Calu3 (cell line): ENCODE data around the gene GRK1. TPM values are rescaled to one million over a fixed set of nuclear protein-coding genes. Genes with fewer than 3 reads are reported as not detected.

ENCODE experiments used
- BruUV-seq: library from RNA; stranded (reverse); fragments of 400-500 nt; replicated peaks from 2 replicates; lab custom pipeline; 2021; lab: Mats Ljungman, UMichigan
- CTCF ChIA-PET: fragments of 300-600 bp; sonication (Branson Sonifier 250); formaldehyde crosslinking; loops from one replicate; lab custom pipeline; 2022; ENCODE audit warnings: antibody characterized with exemption; lab: Charles Lee
- DNase-seq: peaks from one replicate; pipeline ENCODE4 v3.0.0; 2022
- H3K27ac Mint-ChIP-seq: one replicate; pipeline ENCODE4 v1.8.0; 2022; ENCODE audit warnings: mixed read lengths; ENCODE audit not compliant: unreplicated experiment
- H3K27me3 Mint-ChIP-seq: one replicate; pipeline ENCODE4 v1.8.0; 2022; ENCODE audit warnings: mixed read lengths; ENCODE audit not compliant: unreplicated experiment
- H3K36me3 Mint-ChIP-seq: one replicate; pipeline ENCODE4 v1.8.0; 2022; ENCODE audit warnings: mild to moderate bottlenecking, moderate library complexity, mixed read lengths; ENCODE audit not compliant: insufficient read depth, unreplicated experiment
- H3K4me1 Mint-ChIP-seq: one replicate; pipeline ENCODE4 v1.8.0; 2022; ENCODE audit warnings: mild to moderate bottlenecking, low read depth, mixed read lengths; ENCODE audit not compliant: unreplicated experiment
- H3K4me3 Mint-ChIP-seq: one replicate; pipeline ENCODE4 v1.8.0; 2022; ENCODE audit warnings: mild to moderate bottlenecking, low read depth, moderate library complexity, mixed read lengths; ENCODE audit not compliant: unreplicated experiment
- H3K9me3 Mint-ChIP-seq: one replicate; pipeline ENCODE4 v1.8.0; 2022; ENCODE audit warnings: low read depth, mixed read lengths; ENCODE audit not compliant: unreplicated experiment
- intact Hi-C: fragments of 100-400 bp; cut with micrococcal nuclease; formaldehyde crosslinking; loops from one replicate; pipeline ENCODE4 v1.10.0; 2022; ENCODE audit not compliant: unreplicated experiment
- total RNA-seq: library from RNA; stranded (reverse); gene quantifications from 2 replicates; pipeline ENCODE4 v1.2.3, GENCODE V29; 2022
- TF ChIP-seq, protein P1 (sequence below): fragments of 200-600 bp; IDR thresholded peaks from one replicate; pipeline ENCODE4 v1.8.0; 2022; ENCODE audit warnings: antibody characterized with exemption; ENCODE audit not compliant: unreplicated experiment

GRK1 gene
- total RNA-seq, 1 experiment from 2014 or later: not detected

- no TSS peak for BruUV-seq
- intact Hi-C loops: no loop called here
- TF ChIP-seq, protein P1, sequence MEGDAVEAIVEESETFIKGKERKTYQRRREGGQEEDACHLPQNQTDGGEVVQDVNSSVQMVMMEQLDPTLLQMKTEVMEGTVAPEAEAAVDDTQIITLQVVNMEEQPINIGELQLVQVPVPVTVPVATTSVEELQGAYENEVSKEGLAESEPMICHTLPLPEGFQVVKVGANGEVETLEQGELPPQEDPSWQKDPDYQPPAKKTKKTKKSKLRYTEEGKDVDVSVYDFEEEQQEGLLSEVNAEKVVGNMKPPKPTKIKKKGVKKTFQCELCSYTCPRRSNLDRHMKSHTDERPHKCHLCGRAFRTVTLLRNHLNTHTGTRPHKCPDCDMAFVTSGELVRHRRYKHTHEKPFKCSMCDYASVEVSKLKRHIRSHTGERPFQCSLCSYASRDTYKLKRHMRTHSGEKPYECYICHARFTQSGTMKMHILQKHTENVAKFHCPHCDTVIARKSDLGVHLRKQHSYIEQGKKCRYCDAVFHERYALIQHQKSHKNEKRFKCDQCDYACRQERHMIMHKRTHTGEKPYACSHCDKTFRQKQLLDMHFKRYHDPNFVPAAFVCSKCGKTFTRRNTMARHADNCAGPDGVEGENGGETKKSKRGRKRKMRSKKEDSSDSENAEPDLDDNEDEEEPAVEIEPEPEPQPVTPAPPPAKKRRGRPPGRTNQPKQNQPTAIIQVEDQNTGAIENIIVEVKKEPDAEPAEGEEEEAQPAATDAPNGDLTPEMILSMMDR: no peak
- Mint-ChIP-seq H3K4me1 (no peaks in the 10 kb centered on the region), H3K27me3 (no peaks in the 10 kb centered on the region), H3K27ac (no peak overlapping the region), H3K4me3 (no peak overlapping the region), H3K9me3 (no peaks in the 10 kb centered on the region), H3K36me3 (no peaks in the 10 kb centered on the region)
- DNase-seq: no peak
- CTCF ChIA-PET: no interaction called here
These were observed 101.2 kb downstream of the GRK1 start for GRCh38 chr13:113768018-113768905.

DNA sequence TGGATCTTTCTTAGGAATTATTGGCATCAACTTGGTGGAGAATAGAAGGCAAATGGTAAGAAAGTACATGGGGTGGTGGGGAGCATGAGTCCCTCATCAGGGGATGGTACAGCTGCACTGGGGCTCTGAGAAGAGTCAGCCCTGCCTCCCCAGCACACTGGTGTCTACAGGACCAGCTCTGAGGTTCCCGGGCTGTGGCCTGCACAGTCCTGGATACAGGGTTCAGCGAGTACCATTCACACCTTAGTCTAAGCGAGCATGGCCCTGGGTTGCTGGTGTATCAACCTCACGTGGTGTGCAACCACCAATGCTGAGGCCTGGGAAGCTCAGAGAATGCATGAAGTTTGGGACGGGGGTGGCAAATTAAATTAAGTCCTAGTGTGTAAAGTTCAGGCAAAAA lies 102.1 kb downstream of the GRK1 start:
- no TSS peak for BruUV-seq
- Mint-ChIP-seq H3K4me1 (no peaks in the 10 kb centered on the region), H3K27ac (no peak overlapping the region), H3K27me3 (no peaks in the 10 kb centered on the region), H3K4me3 (no peak overlapping the region), H3K36me3 (no peaks in the 10 kb centered on the region), H3K9me3 (no peaks in the 10 kb centered on the region)
- no peak for DNase-seq
- TF ChIP-seq, protein P1: no peak
- CTCF ChIA-PET: no interaction called here
- intact Hi-C loops: no loop called here

- Mint-ChIP-seq H3K36me3 (no peaks in the 10 kb centered on the region), H3K4me3 (no peak overlapping the region), H3K9me3 (no peaks in the 10 kb centered on the region), H3K4me1 (no peaks in the 10 kb centered on the region), H3K27ac (no peak overlapping the region), H3K27me3 (no peaks in the 10 kb centered on the region)
- intact Hi-C loops: no loop called here
- CTCF ChIA-PET: no interaction called here
- TF ChIP-seq, protein P1: no peak
- BruUV-seq: no TSS peak
- no peak for DNase-seq
These were observed 102.9 kb downstream of the GRK1 start for GRCh38 chr13:113769881-113770280.

DNA sequence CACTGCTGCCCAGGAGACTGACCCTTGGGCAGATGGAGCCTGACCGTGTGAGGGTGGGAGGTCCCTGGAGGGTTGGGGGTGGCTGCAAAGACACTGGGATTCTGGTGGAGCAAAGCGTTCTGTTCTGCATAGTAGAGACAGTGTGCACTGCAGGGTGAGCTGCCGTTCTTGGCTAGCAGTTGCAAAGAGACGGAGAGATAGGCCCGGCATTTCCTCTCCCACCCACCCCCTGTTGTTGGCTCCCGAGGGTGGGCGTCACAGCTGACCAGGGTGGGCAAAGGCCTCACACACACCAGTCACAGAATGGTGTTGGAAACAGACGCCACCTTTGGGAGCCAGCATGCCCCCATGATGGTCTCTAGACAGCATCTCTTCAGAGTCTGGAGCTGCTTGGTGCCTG lies 103.4 kb downstream of the GRK1 start:
- intact Hi-C loops: no loop called here
- H3K9me3 Mint-ChIP-seq: no peaks in the 10 kb centered on the region
- H3K36me3 Mint-ChIP-seq: no peaks in the 10 kb centered on the region
- no peak for DNase-seq
- no TSS peak for BruUV-seq
- CTCF ChIA-PET: no interaction called here
- H3K4me1 Mint-ChIP-seq: no peaks in the 10 kb centered on the region
- H3K27me3 Mint-ChIP-seq: no peaks in the 10 kb centered on the region
- no peak overlapping the region for H3K4me3 Mint-ChIP-seq
- TF ChIP-seq, protein P1: no peak
- no peak overlapping the region for H3K27ac Mint-ChIP-seq
